SK-N-SH (cell line): Measurements from ENCODE around the gene EPHB4. TPM values are rescaled to one million over a fixed set of nuclear protein-coding genes. Genes with fewer than 3 reads are reported as not detected.

ENCODE experiments used
- CTCF ChIA-PET: fragments of 300-600, 350-600 bp; formaldehyde crosslinking; extraction: SDS; loops from one replicate; lab custom pipeline; 2021; lab: Yijun Ruan, JAX
- POLR2A ChIA-PET: fragments of 350-600 bp; sonication (Branson Sonifier 250); formaldehyde crosslinking; extraction: SDS; loops from one replicate; lab custom pipeline; 2020; ENCODE audit warnings: antibody characterized with exemption, inconsistent platforms; lab: Yijun Ruan, JAX
- DNase-seq: peaks from one replicate; pipeline ENCODE4 v3.0.0; 2012
- H2AFZ ChIP-seq: fragments of 200-600 bp; sonication (generic); 2 replicates; pipeline ENCODE4 v1.8.1; 2016; ENCODE audit warnings: antibody characterized with exemption, mild to moderate bottlenecking, low read depth
- H3F3A ChIP-seq: fragments of 200-600 bp; sonication (generic); replicated peaks from 2 replicates; pipeline ENCODE3; 2016; ENCODE audit warnings: antibody characterized with exemption, mild to moderate bottlenecking; ENCODE audit not compliant: insufficient read depth
- H3K27ac ChIP-seq, 2 experiments: fragments of 200-500 bp in 1 of 2; fragments of 200-600 bp in 1 of 2; sonication (Bioruptor generic) in 1 of 2; sonication (generic), shearing (Covaris generic) in 1 of 2; 2 replicates each; pipeline versions ENCODE4 v1.5.1 to v1.6.1; 2014 to 2016; ENCODE audit warnings: low read depth in 2 of 2, inconsistent platforms in 1 of 2, low read length in 1 of 2, mild to moderate bottlenecking in 1 of 2, mixed read lengths in 1 of 2
- H3K27me3 ChIP-seq: fragments of 200-600 bp; sonication (generic), shearing (Covaris generic); 2 replicates; pipeline ENCODE4 v1.6.1; 2016; ENCODE audit warnings: mixed run types; ENCODE audit not compliant: insufficient read depth
- H3K36me3 ChIP-seq, 2 experiments: fragments of 200-500 bp in 1 of 2; fragments of 200-600 bp in 1 of 2; sonication (Bioruptor generic) in 1 of 2; sonication (generic) in 1 of 2; replicated peaks in 1 of 2; 2 replicates each; pipeline versions ENCODE3 to v1.5.1; 2014 to 2016; ENCODE audit warnings: low read length in 1 of 2, mild to moderate bottlenecking in 1 of 2; ENCODE audit not compliant: insufficient read depth in 2 of 2, control insufficient read depth in 1 of 2
- H3K4me1 ChIP-seq, 2 experiments: fragments of 200-500 bp in 1 of 2; fragments of 200-600 bp in 1 of 2; sonication (Bioruptor generic) in 1 of 2; sonication (generic), shearing (Covaris generic) in 1 of 2; 2 replicates each; pipeline versions ENCODE4 v1.5.1 to v1.6.1; 2014 to 2016; ENCODE audit warnings: low read depth in 1 of 2, low read length in 1 of 2, mixed run types in 1 of 2; ENCODE audit not compliant: insufficient read depth in 2 of 2, control insufficient read depth in 1 of 2
- H3K4me2 ChIP-seq: fragments of 200-600 bp; sonication (generic), shearing (Covaris generic); 2 replicates; pipeline ENCODE4 v1.6.1; 2017; ENCODE audit warnings: mixed run types
- H3K4me3 ChIP-seq, 2 experiments: fragments of 200-500 bp in 1 of 2; fragments of 200-600 bp in 1 of 2; sonication (Bioruptor generic) in 1 of 2; sonication (generic), shearing (Covaris generic) in 1 of 2; 2 replicates each; pipeline versions ENCODE4 v1.5.1 to v1.8.1; 2014 to 2016; ENCODE audit warnings: low read depth in 2 of 2, inconsistent platforms in 1 of 2, low read length in 1 of 2, mild to moderate bottlenecking in 1 of 2, mixed read lengths in 1 of 2, moderate library complexity in 1 of 2
- H3K79me2 ChIP-seq: fragments of 200-600 bp; sonication (generic); 2 replicates; pipeline ENCODE4 v1.8.1; 2017; ENCODE audit warnings: mild to moderate bottlenecking; ENCODE audit not compliant: insufficient read depth
- H3K9ac ChIP-seq: fragments of 200-600 bp; sonication (generic); 2 replicates; pipeline ENCODE4 v1.6.1; 2017; ENCODE audit warnings: mixed run types
- H3K9me2 ChIP-seq: fragments of 200-600 bp; sonication (generic); 2 replicates; pipeline ENCODE4 v1.6.1; 2017; ENCODE audit warnings: mixed run types
- H3K9me3 ChIP-seq: fragments of 200-600 bp; sonication (generic); 2 replicates; pipeline ENCODE4 v1.6.1; 2017; ENCODE audit warnings: mixed run types, mild to moderate bottlenecking, moderate library complexity
- H4K20me1 ChIP-seq: fragments of 200-600 bp; sonication (generic); 2 replicates; pipeline ENCODE4 v1.6.1; 2017; ENCODE audit warnings: mild to moderate bottlenecking, mixed run types; ENCODE audit not compliant: insufficient read depth
- CHD2 ChIP-seq: fragments of 150-350 bp; IDR thresholded peaks from 2 replicates; pipeline ENCODE4 v1.6.1; 2018; ENCODE audit warnings: low read length; ENCODE audit not compliant: partially characterized antibody
- ELF1 ChIP-seq: IDR thresholded peaks from 2 replicates; pipeline ENCODE4 v1.4.0; 2012
- EP300 ChIP-seq, 2 experiments: IDR thresholded peaks; 2 replicates each; pipeline versions ENCODE4 v1.4.0 to v1.6.1; 2012; ENCODE audit warnings: borderline replicate concordance in 1 of 2, low read depth in 1 of 2, low read length in 1 of 2
- EZH2phosphoT487 ChIP-seq: fragments of 200-600 bp; sonication (generic); IDR thresholded peaks from 2 replicates; pipeline ENCODE4 v1.6.1; 2017; ENCODE audit warnings: low read depth, mixed run types, mild to moderate bottlenecking, antibody characterized with exemption, moderate library complexity, borderline replicate concordance
- FOXJ3 ChIP-seq: sonication (generic); formaldehyde crosslinking; IDR thresholded peaks from 2 replicates; pipeline ENCODE4 v1.5.1; 2020; ENCODE audit warnings: mild to moderate bottlenecking, missing genetic modification reagents
- FOXM1 ChIP-seq: IDR thresholded peaks from 2 replicates; pipeline ENCODE4 v1.4.0; 2012; ENCODE audit warnings: low read depth, mild to moderate bottlenecking
- GABPA ChIP-seq: IDR thresholded peaks from 2 replicates; pipeline ENCODE4 v1.4.0; 2012; ENCODE audit warnings: low read depth, mild to moderate bottlenecking
- GATA2 ChIP-seq: sonication (generic); formaldehyde crosslinking; IDR thresholded peaks from 2 replicates; pipeline ENCODE4 v1.5.0; 2020; ENCODE audit warnings: mild to moderate bottlenecking, missing genetic modification reagents
- MXI1 ChIP-seq: IDR thresholded peaks from 2 replicates; pipeline ENCODE4 v1.6.1; 2012; ENCODE audit warnings: mild to moderate bottlenecking, low read depth, low read length, improper control_type of control experiment
- NRF1 ChIP-seq: IDR thresholded peaks from 2 replicates; pipeline ENCODE4 v1.6.1; 2012; ENCODE audit warnings: low read depth, mild to moderate bottlenecking, low read length
- POLR2AphosphoS5 ChIP-seq: IDR thresholded peaks from 2 replicates; pipeline ENCODE4 v1.6.1; 2012; ENCODE audit warnings: low read depth, low read length
- RAD21 ChIP-seq: IDR thresholded peaks from 2 replicates; pipeline ENCODE4 v1.6.1; 2012; ENCODE audit warnings: mild to moderate bottlenecking, low read length
- RFX5 ChIP-seq: IDR thresholded peaks from 2 replicates; pipeline ENCODE4 v1.6.1; 2012; ENCODE audit warnings: mild to moderate bottlenecking, improper control_type of control experiment, low read length
- SIN3A ChIP-seq: IDR thresholded peaks from 2 replicates; pipeline ENCODE4 v1.6.1; 2012; ENCODE audit warnings: low read depth, mild to moderate bottlenecking, low read length, moderate library complexity, borderline replicate concordance
- TAF1 ChIP-seq: IDR thresholded peaks from 2 replicates; pipeline ENCODE4 v1.6.1; 2012; ENCODE audit warnings: low read depth, mild to moderate bottlenecking, low read length, moderate library complexity, borderline replicate concordance
- TEAD4 ChIP-seq: IDR thresholded peaks from 2 replicates; pipeline ENCODE4 v1.4.0; 2012; ENCODE audit warnings: mild to moderate bottlenecking, borderline replicate concordance; ENCODE audit not compliant: insufficient read depth
- YY1 ChIP-seq: IDR thresholded peaks from 2 replicates; pipeline ENCODE4 v1.4.0; 2012; ENCODE audit warnings: low read depth, mild to moderate bottlenecking
- WGBS: methylation state at CpG from one replicate; pipeline ENCODE4 v1.1.6; 2017; ENCODE audit warnings: low lambda C conversion rate; 5-methylcytosine and 5-hydroxymethylcytosine counted together
- polyA plus RNA-seq, 3 experiments: library from polyadenylated mRNA; depleted of rRNA; stranded (reverse); fragments of >200 nt; gene quantifications; 2 replicates each; pipeline ENCODE4 v1.2.3, GENCODE V29; 2012
- TF ChIP-seq, protein P1 (sequence below): IDR thresholded peaks from 2 replicates; pipeline ENCODE4 v1.6.1; 2012; ENCODE audit warnings: mild to moderate bottlenecking, low read depth, low read length, moderate library complexity
- TF ChIP-seq, protein P2 (sequence below): IDR thresholded peaks from 2 replicates; pipeline ENCODE4 v1.4.0; 2012; ENCODE audit warnings: low read depth
- TF ChIP-seq, protein P3 (sequence below): IDR thresholded peaks from 2 replicates; pipeline ENCODE4 v1.4.0; 2012; ENCODE audit warnings: low read depth, borderline replicate concordance
- TF ChIP-seq, protein P4 (sequence below): IDR thresholded peaks from 2 replicates; pipeline ENCODE4; 2012

Gene EPHB4
- polyA plus RNA-seq, 1 of the 3 experiments (the other 2 are of a cell fraction): 64.4 TPM

DNA sequence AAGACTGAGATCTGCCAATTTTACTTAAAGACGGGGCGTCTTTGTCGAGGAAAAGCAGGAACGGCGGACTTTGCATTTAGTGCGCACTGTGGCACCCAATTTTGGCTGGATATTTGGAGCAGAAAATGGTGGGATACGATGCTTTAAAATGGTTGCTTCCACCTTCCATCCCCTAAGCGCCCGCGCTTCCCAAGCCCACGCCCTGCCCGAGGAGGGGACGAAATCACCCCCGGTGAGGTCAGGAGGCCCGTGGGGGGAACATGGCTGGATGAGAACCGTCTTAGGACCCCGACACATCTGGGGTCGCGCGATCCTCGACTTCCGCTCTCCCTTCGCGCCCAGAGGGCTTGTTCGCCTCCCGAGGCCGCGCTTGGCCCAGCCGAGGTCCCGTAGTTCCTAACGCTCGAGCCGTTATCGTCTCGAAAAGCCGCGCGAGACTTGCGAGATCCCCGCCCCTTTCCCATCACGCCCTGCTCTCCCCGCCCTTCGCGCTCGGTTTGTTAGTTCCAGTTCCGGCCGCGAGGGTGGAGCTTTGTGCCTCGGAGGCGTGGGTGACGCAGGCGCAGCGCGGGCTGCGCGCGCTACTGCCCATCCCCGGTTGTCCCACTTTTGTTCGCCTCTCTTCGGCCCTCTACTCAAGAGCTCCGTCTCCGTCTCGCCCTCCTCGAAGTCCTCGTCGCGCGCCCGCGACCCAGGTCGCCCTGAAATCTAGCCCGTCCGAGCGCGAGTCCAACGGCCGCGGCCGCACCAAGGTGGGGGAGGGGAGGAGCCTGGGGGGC is 47.4 kb upstream of the EPHB4 start, which contains the start of gene SRRT:
Gene SRRT (plus strand): TSS at position 527 of the 779 bp plus-strand sequence. CDS start 488 bp downstream, outside the sequence.
- peaks cover 41% of the 10 kb centered on the region for H4K20me1 ChIP-seq
- ChIA-PET POLR2A (interaction anchor here (0.6 to 5.8 kb wide), 19 partner anchors 9 to 343 kb away, joined by 3 to 126 read pairs (median 4); partner anchors contain the start of genes ACTL6B, AGFG2, POP7 and SLC12A9), CTCF (interaction anchor here (0.7 to 5.5 kb wide), 11 partner anchors 11 to 308 kb away, joined by 3 to 37 read pairs (median 5); partner anchors contain the start of genes ACHE, SLC12A9 and UFSP1)
- peaks cover 21% of the 10 kb centered on the region for H3F3A ChIP-seq
- H3K36me3 ChIP-seq: peaks cover 15 to 40% of the 10 kb centered on the region in 2 experiments
- no peaks in the 10 kb centered on the region for H3K9me3 ChIP-seq
- peak within 1 kb of the TSS; percentile 92 for H2AFZ ChIP-seq
- under 1% methylated on average over 68 of the region's 79 CpGs for WGBS
- H3K4me1 ChIP-seq: peaks cover 13 to 23% of the 10 kb centered on the region in 2 experiments; a peak in 3 of 4 replicates
- peak within 1 kb of the TSS; percentile 65 to 93 for H3K4me3 ChIP-seq
- H3K27ac ChIP-seq: peak within 1 kb of the TSS; percentile 92 to 95
- H3K9me2 ChIP-seq: no peaks in the 10 kb centered on the region
- no peaks in the 10 kb centered on the region for H3K27me3 ChIP-seq
- H3K4me2 ChIP-seq: peak within 1 kb of the TSS; percentile 90
- H3K79me2 ChIP-seq: peaks cover 48% of the 10 kb centered on the region
- DNase-seq: peak; percentile 100
- peak within 1 kb of the TSS; percentile 89 for H3K9ac ChIP-seq
- TF ChIP-seq ELF1: peak; percentile 90
- peak; percentile 79 for TF ChIP-seq GABPA
- TF ChIP-seq RFX5: no peak
- TF ChIP-seq, protein P1, sequence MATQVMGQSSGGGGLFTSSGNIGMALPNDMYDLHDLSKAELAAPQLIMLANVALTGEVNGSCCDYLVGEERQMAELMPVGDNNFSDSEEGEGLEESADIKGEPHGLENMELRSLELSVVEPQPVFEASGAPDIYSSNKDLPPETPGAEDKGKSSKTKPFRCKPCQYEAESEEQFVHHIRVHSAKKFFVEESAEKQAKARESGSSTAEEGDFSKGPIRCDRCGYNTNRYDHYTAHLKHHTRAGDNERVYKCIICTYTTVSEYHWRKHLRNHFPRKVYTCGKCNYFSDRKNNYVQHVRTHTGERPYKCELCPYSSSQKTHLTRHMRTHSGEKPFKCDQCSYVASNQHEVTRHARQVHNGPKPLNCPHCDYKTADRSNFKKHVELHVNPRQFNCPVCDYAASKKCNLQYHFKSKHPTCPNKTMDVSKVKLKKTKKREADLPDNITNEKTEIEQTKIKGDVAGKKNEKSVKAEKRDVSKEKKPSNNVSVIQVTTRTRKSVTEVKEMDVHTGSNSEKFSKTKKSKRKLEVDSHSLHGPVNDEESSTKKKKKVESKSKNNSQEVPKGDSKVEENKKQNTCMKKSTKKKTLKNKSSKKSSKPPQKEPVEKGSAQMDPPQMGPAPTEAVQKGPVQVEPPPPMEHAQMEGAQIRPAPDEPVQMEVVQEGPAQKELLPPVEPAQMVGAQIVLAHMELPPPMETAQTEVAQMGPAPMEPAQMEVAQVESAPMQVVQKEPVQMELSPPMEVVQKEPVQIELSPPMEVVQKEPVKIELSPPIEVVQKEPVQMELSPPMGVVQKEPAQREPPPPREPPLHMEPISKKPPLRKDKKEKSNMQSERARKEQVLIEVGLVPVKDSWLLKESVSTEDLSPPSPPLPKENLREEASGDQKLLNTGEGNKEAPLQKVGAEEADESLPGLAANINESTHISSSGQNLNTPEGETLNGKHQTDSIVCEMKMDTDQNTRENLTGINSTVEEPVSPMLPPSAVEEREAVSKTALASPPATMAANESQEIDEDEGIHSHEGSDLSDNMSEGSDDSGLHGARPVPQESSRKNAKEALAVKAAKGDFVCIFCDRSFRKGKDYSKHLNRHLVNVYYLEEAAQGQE: peak; percentile 76
- peak; percentile 94 for TF ChIP-seq YY1
- peak; percentile 94 for TF ChIP-seq NRF1
- TF ChIP-seq SIN3A: peak; percentile 95
- TF ChIP-seq, protein P2, sequence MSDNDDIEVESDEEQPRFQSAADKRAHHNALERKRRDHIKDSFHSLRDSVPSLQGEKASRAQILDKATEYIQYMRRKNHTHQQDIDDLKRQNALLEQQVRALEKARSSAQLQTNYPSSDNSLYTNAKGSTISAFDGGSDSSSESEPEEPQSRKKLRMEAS: peak; percentile 95
- peak; percentile 24 to 38; a peak in 2 of 4 replicates for TF ChIP-seq EP300 (IDR thresholded peaks at IDR 0.05; ENCODE audit: borderline replicate concordance in 1 of 2, low read depth in 1 of 2, low read length in 1 of 2)
- TF ChIP-seq, protein P3, sequence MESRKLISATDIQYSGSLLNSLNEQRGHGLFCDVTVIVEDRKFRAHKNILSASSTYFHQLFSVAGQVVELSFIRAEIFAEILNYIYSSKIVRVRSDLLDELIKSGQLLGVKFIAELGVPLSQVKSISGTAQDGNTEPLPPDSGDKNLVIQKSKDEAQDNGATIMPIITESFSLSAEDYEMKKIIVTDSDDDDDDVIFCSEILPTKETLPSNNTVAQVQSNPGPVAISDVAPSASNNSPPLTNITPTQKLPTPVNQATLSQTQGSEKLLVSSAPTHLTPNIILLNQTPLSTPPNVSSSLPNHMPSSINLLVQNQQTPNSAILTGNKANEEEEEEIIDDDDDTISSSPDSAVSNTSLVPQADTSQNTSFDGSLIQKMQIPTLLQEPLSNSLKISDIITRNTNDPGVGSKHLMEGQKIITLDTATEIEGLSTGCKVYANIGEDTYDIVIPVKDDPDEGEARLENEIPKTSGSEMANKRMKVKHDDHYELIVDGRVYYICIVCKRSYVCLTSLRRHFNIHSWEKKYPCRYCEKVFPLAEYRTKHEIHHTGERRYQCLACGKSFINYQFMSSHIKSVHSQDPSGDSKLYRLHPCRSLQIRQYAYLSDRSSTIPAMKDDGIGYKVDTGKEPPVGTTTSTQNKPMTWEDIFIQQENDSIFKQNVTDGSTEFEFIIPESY: peak; percentile 100
- TF ChIP-seq CHD2: peak; percentile 100
- TF ChIP-seq POLR2AphosphoS5: peak; percentile 95
- no peak for TF ChIP-seq RAD21
- no peak for TF ChIP-seq EZH2phosphoT487
- peak; percentile 85 for TF ChIP-seq TAF1
- TF ChIP-seq FOXJ3 (CRISPR knock-in tag): peak; percentile 58; the same call in 1 of the 2 replicates
- TF ChIP-seq GATA2 (CRISPR knock-in tag): no peak
- TF ChIP-seq FOXM1: no peak
- no peak; the same call in none of the 2 replicates for TF ChIP-seq MXI1
- TF ChIP-seq, protein P4, sequence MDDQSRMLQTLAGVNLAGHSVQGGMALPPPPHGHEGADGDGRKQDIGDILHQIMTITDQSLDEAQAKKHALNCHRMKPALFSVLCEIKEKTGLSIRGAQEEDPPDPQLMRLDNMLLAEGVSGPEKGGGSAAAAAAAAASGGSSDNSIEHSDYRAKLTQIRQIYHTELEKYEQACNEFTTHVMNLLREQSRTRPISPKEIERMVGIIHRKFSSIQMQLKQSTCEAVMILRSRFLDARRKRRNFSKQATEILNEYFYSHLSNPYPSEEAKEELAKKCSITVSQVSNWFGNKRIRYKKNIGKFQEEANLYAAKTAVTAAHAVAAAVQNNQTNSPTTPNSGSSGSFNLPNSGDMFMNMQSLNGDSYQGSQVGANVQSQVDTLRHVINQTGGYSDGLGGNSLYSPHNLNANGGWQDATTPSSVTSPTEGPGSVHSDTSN: peak; percentile 29
- TF ChIP-seq TEAD4: peak; percentile 68; the same call in 1 of the 2 replicates
